Endothelial cell of umbilical vein (primary cell): ENCODE measurements around the gene C1RL. TPM values are rescaled to one million over a fixed set of nuclear protein-coding genes. Genes with fewer than 3 reads are reported as not detected.

Source experiments
- BruUV-seq: library from RNA; stranded (reverse); fragments of 400-500 nt; replicated peaks from 2 replicates; lab custom pipeline; 2021; lab: Mats Ljungman, UMichigan
- CTCF ChIA-PET: fragments of 300-600, 350-600 bp; sonication (Branson Sonifier 250); formaldehyde crosslinking; loops from one replicate; lab custom pipeline; 2021; ENCODE audit warnings: antibody characterized with exemption, inconsistent platforms; lab: Charles Lee
- POLR2A ChIA-PET: fragments of 300-600, 350-600 bp; sonication (Branson Sonifier 250); formaldehyde crosslinking; loops from one replicate; lab custom pipeline; 2021; ENCODE audit warnings: antibody characterized with exemption, inconsistent platforms; lab: Charles Lee
- DNase-seq: peaks from one replicate; pipeline ENCODE4 v3.0.0-alpha.2; 2011; ENCODE audit warnings: low read depth, low spot score
- FAIRE-seq: peaks from 2 replicates; lab custom pipeline; 2011; peaks lifted over from hg19 to GRCh38; lab: Jason Lieb, UNC
- H2AFZ ChIP-seq: 2 replicates; pipeline ENCODE4 v1.6.0; 2012; ENCODE audit warnings: low read depth, low read length, control low read depth, inconsistent platforms
- H3K27ac ChIP-seq: 2 replicates; pipeline ENCODE4 v1.5.1; 2011; ENCODE audit warnings: low read depth, mild to moderate bottlenecking, control low read depth, low read length, moderate library complexity; ENCODE audit not compliant: insufficient read depth
- H3K27me3 ChIP-seq, 2 experiments: 2 replicates each; pipeline versions ENCODE4 v1.6.0 to v1.6.1; 2011; ENCODE audit warnings: low read length in 2 of 2, mixed read lengths in 1 of 2; ENCODE audit not compliant: control insufficient read depth in 2 of 2, insufficient read depth in 2 of 2
- H3K36me3 ChIP-seq, 2 experiments: 2 replicates in 1 of 2; 3 replicates in 1 of 2; pipeline ENCODE4 v1.5.1; 2011; ENCODE audit warnings: low read length in 2 of 2, mild to moderate bottlenecking in 1 of 2, moderate library complexity in 1 of 2; ENCODE audit not compliant: control insufficient read depth in 2 of 2, insufficient read depth in 2 of 2; ENCODE audit errors: extremely low read depth in 1 of 2
- H3K4me1 ChIP-seq: 3 replicates; pipeline ENCODE4 v1.5.1; 2011; ENCODE audit warnings: mild to moderate bottlenecking, low read length; ENCODE audit not compliant: control insufficient read depth, insufficient read depth; ENCODE audit errors: extremely low read depth
- H3K4me2 ChIP-seq: 2 replicates; pipeline ENCODE4 v1.6.1; 2011; ENCODE audit warnings: low read length, control low read depth, mixed read lengths; ENCODE audit not compliant: insufficient read depth
- H3K4me3 ChIP-seq, 3 experiments: fragments of 200-600 bp in 1 of 3; sonication (generic), shearing (Covaris generic) in 1 of 3; replicated peaks in 1 of 3; 2 replicates each; pipeline ENCODE4 v1.5.1; 2011 to 2016; ENCODE audit warnings: control low read depth in 3 of 3, low read length in 3 of 3, mild to moderate bottlenecking in 2 of 3, inconsistent platforms in 1 of 3, low read depth in 1 of 3, moderate library complexity in 1 of 3; ENCODE audit not compliant: insufficient read depth in 1 of 3
- H3K79me2 ChIP-seq: 2 replicates; pipeline ENCODE4 v1.6.0; 2012; ENCODE audit warnings: low read length, inconsistent platforms; ENCODE audit not compliant: control insufficient read depth, insufficient read depth
- H3K9ac ChIP-seq: replicated peaks from 2 replicates; pipeline ENCODE3; 2011; ENCODE audit warnings: low read length, control low read depth; ENCODE audit not compliant: insufficient read depth; ENCODE audit errors: extremely low read depth
- H3K9me1 ChIP-seq: replicated peaks from 3 replicates; pipeline ENCODE4 v1.6.0; 2011; ENCODE audit warnings: mild to moderate bottlenecking, low read length; ENCODE audit not compliant: control insufficient read depth, insufficient read depth; ENCODE audit errors: extremely low read depth
- H3K9me3 ChIP-seq: replicated peaks from 2 replicates; pipeline ENCODE4 v1.5.1; 2012; ENCODE audit warnings: low read length, inconsistent platforms; ENCODE audit not compliant: control insufficient read depth, insufficient read depth
- H4K20me1 ChIP-seq: replicated peaks from 2 replicates; pipeline ENCODE3; 2011; ENCODE audit warnings: mild to moderate bottlenecking, low read length; ENCODE audit not compliant: control insufficient read depth, insufficient read depth; ENCODE audit errors: extremely low read depth
- EZH2 ChIP-seq: IDR thresholded peaks from 2 replicates; pipeline ENCODE4 v1.6.1; 2012; ENCODE audit warnings: borderline replicate concordance, low read depth, mild to moderate bottlenecking, moderate library complexity, low read length, inconsistent platforms; ENCODE audit not compliant: severe bottlenecking
- FOS ChIP-seq: IDR thresholded peaks from 2 replicates; pipeline ENCODE4 v1.6.1; 2011; ENCODE audit warnings: mild to moderate bottlenecking, low read length, moderate library complexity, borderline replicate concordance; ENCODE audit not compliant: insufficient read depth
- GATA2 ChIP-seq: IDR thresholded peaks from 2 replicates; pipeline ENCODE4 v1.7.0; 2011; ENCODE audit warnings: low read depth, mild to moderate bottlenecking, moderate library complexity, mixed read lengths, low read length; ENCODE audit not compliant: insufficient read length, insufficient read depth
- JUN ChIP-seq: IDR thresholded peaks from 2 replicates; pipeline ENCODE4 v1.6.1; 2011; ENCODE audit warnings: borderline replicate concordance, low read depth; ENCODE audit not compliant: insufficient read length, insufficient read depth
- MYC ChIP-seq: IDR thresholded peaks from one replicate; pipeline ENCODE4 v1.6.1; 2011; ENCODE audit warnings: mild to moderate bottlenecking, low read depth, low read length
- POLR2A ChIP-seq: IDR thresholded peaks from 2 replicates; pipeline ENCODE4 v1.6.1; 2012; ENCODE audit warnings: low read depth, mild to moderate bottlenecking, control low read depth, low read length
- POLR2AphosphoS5 ChIP-seq: IDR thresholded peaks from 2 replicates; pipeline ENCODE4 v1.6.1; 2012; ENCODE audit warnings: low read depth, mild to moderate bottlenecking, control low read depth, low read length, moderate library complexity; ENCODE audit not compliant: insufficient read depth
- dilution Hi-C: fragments of 300-500 bp; cut with MboI; formaldehyde crosslinking; loops from one replicate; pipeline ENCODE4 v1.15.0; 2019; ENCODE audit warnings: low sequenced_read_pairs; ENCODE audit not compliant: extremely low pct_ligation_motif_present
- intact Hi-C: fragments of 100-400 bp; cut with micrococcal nuclease; formaldehyde crosslinking; loops from one replicate; pipeline ENCODE4 v1.10.0; 2022
- polyA plus RNA-seq, 4 experiments: library from polyadenylated mRNA; depleted of rRNA in 3 of 4; stranded (reverse) in 3 of 4; unstranded in 1 of 4; fragments of >200 nt; gene quantifications; 2 replicates each; pipeline versions ENCODE4 v1.2.1 to v1.2.3, GENCODE V29; 2011 to 2012; ENCODE audit warnings: missing spikeins in 1 of 4
- total RNA-seq: library from RNA; stranded (reverse); gene quantifications from 2 replicates; pipeline ENCODE4 v1.2.3, GENCODE V29; 2021
- TF ChIP-seq, protein P1 (sequence below): IDR thresholded peaks from 2 replicates; pipeline ENCODE4 v1.6.1; 2011; ENCODE audit not compliant: insufficient read depth, insufficient read length
- TF ChIP-seq, protein P2 (sequence below), 2 donors: IDR thresholded peaks; 1 replicate in 1 of 2; 2 replicates in 1 of 2; pipeline ENCODE4 v1.5.1; 2011; ENCODE audit warnings: low read length in 2 of 2, mild to moderate bottlenecking in 2 of 2, moderate library complexity in 2 of 2, control low read depth in 1 of 2, inconsistent platforms in 1 of 2, low read depth in 1 of 2; ENCODE audit not compliant: insufficient read depth in 1 of 2; ENCODE audit errors: extremely low read depth in 1 of 2

Gene C1RL
- total and polyA plus RNA-seq, 2 donors (not counting 3 experiments of a cell fraction or from before 2014, with no cell fraction given): 20.9 to 25.0 TPM

- no TSS peak for BruUV-seq
- TF ChIP-seq MYC: no peak
- TF ChIP-seq, protein P1, sequence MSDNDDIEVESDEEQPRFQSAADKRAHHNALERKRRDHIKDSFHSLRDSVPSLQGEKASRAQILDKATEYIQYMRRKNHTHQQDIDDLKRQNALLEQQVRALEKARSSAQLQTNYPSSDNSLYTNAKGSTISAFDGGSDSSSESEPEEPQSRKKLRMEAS: no peak
- no peak for TF ChIP-seq JUN
- no peak for TF ChIP-seq EZH2
- no peak for TF ChIP-seq GATA2
- TF ChIP-seq, protein P2, sequence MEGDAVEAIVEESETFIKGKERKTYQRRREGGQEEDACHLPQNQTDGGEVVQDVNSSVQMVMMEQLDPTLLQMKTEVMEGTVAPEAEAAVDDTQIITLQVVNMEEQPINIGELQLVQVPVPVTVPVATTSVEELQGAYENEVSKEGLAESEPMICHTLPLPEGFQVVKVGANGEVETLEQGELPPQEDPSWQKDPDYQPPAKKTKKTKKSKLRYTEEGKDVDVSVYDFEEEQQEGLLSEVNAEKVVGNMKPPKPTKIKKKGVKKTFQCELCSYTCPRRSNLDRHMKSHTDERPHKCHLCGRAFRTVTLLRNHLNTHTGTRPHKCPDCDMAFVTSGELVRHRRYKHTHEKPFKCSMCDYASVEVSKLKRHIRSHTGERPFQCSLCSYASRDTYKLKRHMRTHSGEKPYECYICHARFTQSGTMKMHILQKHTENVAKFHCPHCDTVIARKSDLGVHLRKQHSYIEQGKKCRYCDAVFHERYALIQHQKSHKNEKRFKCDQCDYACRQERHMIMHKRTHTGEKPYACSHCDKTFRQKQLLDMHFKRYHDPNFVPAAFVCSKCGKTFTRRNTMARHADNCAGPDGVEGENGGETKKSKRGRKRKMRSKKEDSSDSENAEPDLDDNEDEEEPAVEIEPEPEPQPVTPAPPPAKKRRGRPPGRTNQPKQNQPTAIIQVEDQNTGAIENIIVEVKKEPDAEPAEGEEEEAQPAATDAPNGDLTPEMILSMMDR (IDR thresholded peaks at IDR 0.05; ENCODE audit: extremely low read depth in 1 of 2, insufficient read depth in 1 of 2, low read depth in 1 of 2, low read length in 2 of 2): no peak
- no peak for TF ChIP-seq POLR2AphosphoS5
- no peak for TF ChIP-seq FOS
- no peak for TF ChIP-seq POLR2A
- Histone ChIP-seq H3K27ac (no peak within 1 kb of the TSS), H3K9me3 (no peaks in the 10 kb centered on the region), H2AFZ (peak within 1 kb of the TSS; percentile 75), H3K79me2 (no peaks in the 10 kb centered on the region), H4K20me1 (no peaks in the 10 kb centered on the region), H3K4me2 (peak within 1 kb of the TSS; percentile 77), H3K36me3 (no peaks in the 10 kb centered on the region), H3K27me3 (no peaks in the 10 kb centered on the region), H3K4me1 (peaks cover 31% of the 10 kb centered on the region), H3K9me1 (no peaks in the 10 kb centered on the region), H3K9ac (no peak within 1 kb of the TSS), H3K4me3 (peak within 1 kb of the TSS; percentile 58 to 85 (median 83))
- no peak for DNase-seq
- no peak for FAIRE-seq
- intact Hi-C loops (no loop called here), dilution Hi-C loops (no loop called here)
- ChIA-PET CTCF (no interaction called here), POLR2A (no interaction called here)
Observed at GRCh38 chr12:7128681-7129286, 19.8 kb upstream of the C1RL start, which contains the start of gene RBP5. RBP5 (minus strand) TSS chr12:7128889; CDS start chr12:7128775, 114 bp downstream.
